ENCODE data around the gene ABCC11. TPM values are rescaled to one million over a fixed set of nuclear protein-coding genes. Genes with fewer than 3 reads are reported as not detected.

Gene ABCC11
- total and polyA plus RNA-seq, 8 donors = 0.03 to 0.73 TPM; not detected in 6

- DNase-seq = no peak
- TF ChIP-seq EP300 (IDR thresholded peaks at IDR 0.05) (no peak), POLR2A (IDR thresholded peaks at IDR 0.05) (no peak), POLR2AphosphoS5 (IDR thresholded peaks at IDR 0.05) (no peak)
- TF ChIP-seq, protein P1, sequence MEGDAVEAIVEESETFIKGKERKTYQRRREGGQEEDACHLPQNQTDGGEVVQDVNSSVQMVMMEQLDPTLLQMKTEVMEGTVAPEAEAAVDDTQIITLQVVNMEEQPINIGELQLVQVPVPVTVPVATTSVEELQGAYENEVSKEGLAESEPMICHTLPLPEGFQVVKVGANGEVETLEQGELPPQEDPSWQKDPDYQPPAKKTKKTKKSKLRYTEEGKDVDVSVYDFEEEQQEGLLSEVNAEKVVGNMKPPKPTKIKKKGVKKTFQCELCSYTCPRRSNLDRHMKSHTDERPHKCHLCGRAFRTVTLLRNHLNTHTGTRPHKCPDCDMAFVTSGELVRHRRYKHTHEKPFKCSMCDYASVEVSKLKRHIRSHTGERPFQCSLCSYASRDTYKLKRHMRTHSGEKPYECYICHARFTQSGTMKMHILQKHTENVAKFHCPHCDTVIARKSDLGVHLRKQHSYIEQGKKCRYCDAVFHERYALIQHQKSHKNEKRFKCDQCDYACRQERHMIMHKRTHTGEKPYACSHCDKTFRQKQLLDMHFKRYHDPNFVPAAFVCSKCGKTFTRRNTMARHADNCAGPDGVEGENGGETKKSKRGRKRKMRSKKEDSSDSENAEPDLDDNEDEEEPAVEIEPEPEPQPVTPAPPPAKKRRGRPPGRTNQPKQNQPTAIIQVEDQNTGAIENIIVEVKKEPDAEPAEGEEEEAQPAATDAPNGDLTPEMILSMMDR (IDR thresholded peaks at IDR 0.05) = no peak
- no peaks in the 10 kb centered on the region for H3K9me3 ChIP-seq
- H3K4me3 ChIP-seq = no peak overlapping the region
- intact Hi-C loops (cut with DNase I; ENCODE audit: low total_unique reads) = no loop called here
- H3K36me3 ChIP-seq = no peaks in the 10 kb centered on the region
- peaks cover 0 to 17% (median 0%) of the 10 kb centered on the region in 3 donors for H3K27me3 ChIP-seq
- 71 to 78% (median 76%) methylated on average over 8 of the region's 8 CpGs for WGBS, 5 donors
- peaks cover 0 to 9% (median 0%) of the 10 kb centered on the region in 4 donors for H3K4me1 ChIP-seq
- no peak overlapping the region for H3K27ac ChIP-seq
These were observed 40.6 kb downstream of the ABCC11 start for GRCh38 chr16:48206594-48207242.

GRCh38 chr16:48204825-48205151 is 42.6 kb downstream of the ABCC11 start:
- intact Hi-C loops (cut with DNase I; ENCODE audit: low total_unique reads) = no loop called here
- 68 to 76% (median 70%) methylated on average over 6 of the region's 6 CpGs for WGBS, 5 donors
- H3K27me3 ChIP-seq = peaks cover 0 to 17% (median 0%) of the 10 kb centered on the region in 3 donors

GRCh38 chr16:48203974-48204824 is 43.1 kb downstream of the ABCC11 start:
- Histone ChIP-seq H3K27me3 (peaks cover 0 to 17% (median 0%) of the 10 kb centered on the region in 3 donors), H3K4me1 (peaks cover 0 to 9% (median 0%) of the 10 kb centered on the region in 4 donors), H3K27ac (no peak overlapping the region), H3K9me3 (no peaks in the 10 kb centered on the region), H3K4me3 (no peak overlapping the region), H3K36me3 (no peaks in the 10 kb centered on the region)
- peak in 1 of 2 donors; percentile 64 for DNase-seq
- TF ChIP-seq EP300 (IDR thresholded peaks at IDR 0.05) (no peak), POLR2A (IDR thresholded peaks at IDR 0.05) (no peak), POLR2AphosphoS5 (IDR thresholded peaks at IDR 0.05) (no peak)
- TF ChIP-seq, protein P1 (IDR thresholded peaks at IDR 0.05) = no peak
- WGBS, 5 donors = 64 to 81% (median 73%) methylated on average over 8 of the region's 8 CpGs
- intact Hi-C loops (cut with DNase I; ENCODE audit: low total_unique reads) = no loop called here

More at GRCh38 chr16:48204825-48205151, 42.6 kb downstream of the ABCC11 start:
- Histone ChIP-seq H3K4me1 (peaks cover 0 to 9% (median 0%) of the 10 kb centered on the region in 4 donors), H3K9me3 (no peaks in the 10 kb centered on the region), H3K27ac (no peak overlapping the region), H3K4me3 (no peak overlapping the region), H3K36me3 (no peaks in the 10 kb centered on the region)
- no peak for TF ChIP-seq POLR2AphosphoS5 (IDR thresholded peaks at IDR 0.05)
- TF ChIP-seq, protein P1 (IDR thresholded peaks at IDR 0.05) = no peak
- TF ChIP-seq EP300 (IDR thresholded peaks at IDR 0.05) = no peak
- TF ChIP-seq POLR2A (IDR thresholded peaks at IDR 0.05) = no peak
- DNase-seq = no peak

GRCh38 chr16:48201515-48202201 is 45.7 kb downstream of the ABCC11 start:
- Histone ChIP-seq H3K27ac (no peak overlapping the region), H3K36me3 (no peaks in the 10 kb centered on the region), H3K9me3 (no peaks in the 10 kb centered on the region), H3K4me3 (no peak overlapping the region), H3K4me1 (peaks cover 0 to 9% (median 0%) of the 10 kb centered on the region in 4 donors), H3K27me3 (no peaks in the 10 kb centered on the region)
- intact Hi-C loops (cut with DNase I; ENCODE audit: low total_unique reads) = no loop called here
- peak in 1 of 2 donors; percentile 41 for DNase-seq
- no peak for TF ChIP-seq EP300 (IDR thresholded peaks at IDR 0.05)
- 49 to 69% (median 62%) methylated on average over 5 to 6 of the region's 6 CpGs for WGBS, 5 donors
